ENCODE results near the gene MYOZ1.
"Not testable (repeated sequence)": the region's sequence is repeated elsewhere in the genome, so short reads cannot be mapped to it uniquely, and the experiment has no call there.

Gene MYOZ1, protein sequence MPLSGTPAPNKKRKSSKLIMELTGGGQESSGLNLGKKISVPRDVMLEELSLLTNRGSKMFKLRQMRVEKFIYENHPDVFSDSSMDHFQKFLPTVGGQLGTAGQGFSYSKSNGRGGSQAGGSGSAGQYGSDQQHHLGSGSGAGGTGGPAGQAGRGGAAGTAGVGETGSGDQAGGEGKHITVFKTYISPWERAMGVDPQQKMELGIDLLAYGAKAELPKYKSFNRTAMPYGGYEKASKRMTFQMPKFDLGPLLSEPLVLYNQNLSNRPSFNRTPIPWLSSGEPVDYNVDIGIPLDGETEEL

DNA sequence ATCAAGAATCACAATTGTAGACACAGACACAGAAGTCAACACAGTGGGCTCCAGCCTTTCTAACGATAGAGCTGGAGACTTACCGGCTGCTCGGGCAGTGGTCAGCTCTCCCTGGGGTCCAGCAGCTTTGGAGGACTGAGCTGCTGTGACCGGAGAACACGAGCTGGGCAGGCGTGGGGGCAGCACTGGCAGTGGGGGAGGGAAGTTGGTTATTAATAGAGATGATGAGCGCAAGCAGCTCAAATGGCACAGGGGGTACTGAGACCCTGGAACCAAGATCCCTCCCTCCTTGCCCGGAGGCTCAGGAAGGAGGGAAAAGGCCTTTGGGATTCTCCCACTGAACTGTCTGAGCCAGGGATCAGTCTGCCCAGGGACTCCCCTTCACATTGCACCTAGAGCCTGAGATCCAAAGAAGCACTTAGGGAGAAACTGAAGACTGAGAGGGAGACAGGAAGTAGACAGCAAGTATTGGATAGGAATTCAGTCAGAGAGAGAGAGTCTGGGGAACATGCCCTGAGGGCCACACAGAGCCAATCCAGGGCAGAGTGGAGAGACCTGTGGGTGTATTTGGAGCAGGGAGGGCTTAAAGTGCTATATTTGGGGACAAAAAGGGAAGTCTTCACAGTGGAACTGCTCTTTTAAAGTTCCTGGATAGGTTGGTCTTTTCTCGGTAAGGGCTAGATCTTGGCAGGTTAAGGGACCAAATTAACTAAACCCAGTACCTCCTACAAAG, at the start of gene MYOZ1:
Gene MYOZ1, minus strand, starts transcription at position 147 of the 733 bp plus-strand sequence. CDS start 1,457 bp downstream, outside the sequence.
- no peak for DNase-seq (ENCODE audit: low spot score)

DNA sequence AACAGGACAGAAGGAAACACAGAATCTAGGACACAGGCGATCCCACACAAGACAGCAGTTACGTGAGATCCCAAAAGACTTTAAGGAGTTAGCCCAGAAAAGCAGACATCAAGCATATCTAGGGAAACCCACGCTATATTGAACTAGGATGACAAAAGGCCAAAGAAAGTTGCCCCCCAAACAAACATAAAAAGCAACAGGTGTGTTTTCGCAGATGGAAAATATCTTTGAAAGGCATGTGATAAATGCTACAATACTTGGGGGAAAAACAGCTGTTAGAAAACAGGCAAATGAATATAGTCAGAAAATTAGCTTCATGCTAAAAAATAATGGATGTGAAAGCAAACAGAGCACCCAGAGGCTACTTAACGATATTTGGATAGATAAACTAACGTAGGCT, 49.5 kb upstream of the MYOZ1 start:
- DNase-seq (ENCODE audit: low spot score) = not testable (repeated sequence)

DNA sequence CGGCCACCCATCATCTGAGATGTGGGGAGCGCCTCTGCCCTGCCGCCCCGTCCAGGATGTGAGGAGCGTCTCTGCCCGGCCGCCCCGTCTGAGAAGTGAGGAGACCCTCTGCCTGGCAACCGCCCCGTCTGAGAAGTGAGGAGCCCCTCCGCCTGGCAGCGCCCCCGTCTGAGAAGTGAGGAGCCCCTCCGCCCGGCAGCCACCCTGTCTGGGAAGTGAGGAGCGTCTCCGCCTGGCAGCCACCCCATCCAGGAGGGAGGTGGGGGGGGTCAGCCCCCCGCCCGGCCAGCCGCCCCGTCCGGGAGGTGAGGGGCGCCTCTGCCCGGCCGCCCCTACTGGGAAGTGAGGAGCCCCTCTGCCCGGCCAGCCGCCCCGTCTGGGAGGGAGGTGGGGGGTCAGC, 48.3 kb upstream of the MYOZ1 start:
- DNase-seq (ENCODE audit: low spot score) = not testable (repeated sequence)

DNA sequence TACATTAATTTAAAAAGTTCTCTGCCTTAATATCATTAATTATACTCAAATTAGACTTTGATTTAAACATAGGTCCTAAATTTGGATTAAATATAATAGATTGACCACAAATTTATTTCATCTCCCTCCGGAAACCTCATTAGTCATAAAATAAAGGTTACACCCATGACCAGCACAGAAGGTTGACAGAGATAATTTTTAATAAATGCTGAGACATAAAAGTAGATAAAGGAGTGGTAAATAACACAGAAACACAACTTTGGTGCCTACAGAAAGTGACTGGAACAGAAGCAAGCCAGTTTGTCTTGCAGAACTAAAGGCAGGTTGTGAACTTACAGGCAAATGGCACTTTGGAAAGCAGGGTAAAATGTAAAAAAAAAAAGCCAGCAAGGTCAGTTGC, 46.4 kb upstream of the MYOZ1 start:
- not testable (repeated sequence) for DNase-seq (ENCODE audit: low spot score)

DNA sequence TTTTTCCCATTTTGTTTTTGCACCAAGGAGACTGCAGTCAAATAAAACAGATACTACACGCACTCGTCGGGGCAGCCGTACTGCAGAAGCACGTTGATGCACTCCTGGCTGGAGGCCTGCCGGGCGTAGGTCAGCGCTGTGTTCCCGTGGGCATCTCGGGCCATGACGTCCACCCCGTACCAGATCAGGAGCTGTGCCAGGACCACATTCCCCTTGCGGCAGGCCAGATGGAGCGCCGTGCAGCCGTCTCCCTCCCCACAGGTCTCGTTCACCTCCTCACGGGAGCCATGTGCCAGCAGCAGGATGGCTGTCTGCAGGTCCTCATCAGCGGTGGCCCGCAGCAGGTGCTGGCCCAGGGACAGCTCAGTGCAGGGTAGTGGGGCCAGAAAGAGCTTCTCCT, 33.3 kb upstream of the MYOZ1 start:
- DNase-seq (ENCODE audit: low spot score) = not testable (repeated sequence)

DNA sequence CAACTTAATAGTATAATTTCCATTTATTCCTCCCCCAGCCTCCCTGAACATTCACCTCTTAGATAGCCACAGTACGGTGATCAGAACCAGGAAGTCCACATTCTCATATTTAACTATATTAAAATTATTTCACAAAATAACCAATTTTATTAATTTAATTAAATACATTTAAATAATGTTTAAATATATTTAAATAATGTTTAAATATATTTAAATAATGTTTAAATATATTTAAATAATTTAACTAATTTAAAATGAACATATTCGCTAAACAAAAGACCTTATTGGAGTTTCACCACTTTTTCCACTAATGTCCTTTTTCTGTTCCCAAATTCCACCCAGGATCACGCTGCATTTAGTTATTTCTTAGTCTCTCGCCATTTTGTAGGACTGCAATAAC, 27.1 kb upstream of the MYOZ1 start:
- not testable (repeated sequence) for DNase-seq (ENCODE audit: low spot score)

DNA sequence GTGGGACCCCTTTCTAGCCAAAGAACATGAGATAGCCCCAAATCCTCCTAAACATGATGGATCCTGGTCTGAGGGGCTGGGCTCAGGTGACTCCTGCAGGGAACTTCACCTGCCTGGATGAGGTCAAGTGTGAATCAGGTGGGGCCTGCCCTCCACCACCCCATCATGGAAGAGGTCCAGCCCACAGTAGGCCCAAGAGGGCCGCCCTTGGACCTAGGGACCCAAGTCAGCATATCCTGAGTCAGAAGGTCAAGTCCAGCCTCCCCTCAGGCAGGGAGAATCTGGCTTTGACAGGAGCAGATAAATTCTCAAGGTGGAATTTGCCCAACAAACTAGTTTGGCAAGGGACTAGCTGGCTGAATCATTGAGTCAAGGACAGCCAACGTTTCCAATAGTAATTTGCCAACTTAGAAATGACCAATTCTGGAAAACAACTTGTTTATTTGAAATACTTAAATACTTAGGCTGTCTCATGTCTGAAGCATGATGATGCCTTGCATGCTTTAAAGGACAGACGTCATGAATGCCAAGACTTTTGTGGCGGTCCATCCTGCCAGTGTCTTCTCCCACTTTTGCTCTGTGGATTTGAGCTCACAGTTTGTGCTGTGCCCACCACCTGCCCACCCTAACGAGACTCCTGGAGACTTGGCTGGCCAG, 25.0 kb upstream of the MYOZ1 start:
- not testable (repeated sequence) for DNase-seq (ENCODE audit: low spot score)

DNA sequence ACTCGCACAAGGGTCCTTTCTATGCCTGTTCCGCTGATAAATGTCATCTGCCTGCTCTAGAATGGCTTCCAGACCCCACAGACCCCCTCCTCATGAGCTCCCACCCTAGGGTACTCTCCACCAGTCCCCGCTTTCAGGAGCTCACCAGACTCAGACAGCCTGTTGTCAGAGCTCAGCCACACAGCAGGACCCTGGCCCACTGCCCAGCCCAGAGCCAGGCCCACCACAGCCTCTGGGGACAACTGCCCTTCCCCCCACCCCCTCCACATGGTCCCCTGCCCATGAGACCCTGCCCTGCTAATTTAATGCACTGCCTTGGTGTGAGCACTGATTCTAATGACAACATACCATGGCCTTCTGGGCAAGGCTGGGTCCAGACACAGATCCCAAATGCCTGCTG, 24.3 kb upstream of the MYOZ1 start:
- DNase-seq (ENCODE audit: low spot score) = not testable (repeated sequence)

DNA sequence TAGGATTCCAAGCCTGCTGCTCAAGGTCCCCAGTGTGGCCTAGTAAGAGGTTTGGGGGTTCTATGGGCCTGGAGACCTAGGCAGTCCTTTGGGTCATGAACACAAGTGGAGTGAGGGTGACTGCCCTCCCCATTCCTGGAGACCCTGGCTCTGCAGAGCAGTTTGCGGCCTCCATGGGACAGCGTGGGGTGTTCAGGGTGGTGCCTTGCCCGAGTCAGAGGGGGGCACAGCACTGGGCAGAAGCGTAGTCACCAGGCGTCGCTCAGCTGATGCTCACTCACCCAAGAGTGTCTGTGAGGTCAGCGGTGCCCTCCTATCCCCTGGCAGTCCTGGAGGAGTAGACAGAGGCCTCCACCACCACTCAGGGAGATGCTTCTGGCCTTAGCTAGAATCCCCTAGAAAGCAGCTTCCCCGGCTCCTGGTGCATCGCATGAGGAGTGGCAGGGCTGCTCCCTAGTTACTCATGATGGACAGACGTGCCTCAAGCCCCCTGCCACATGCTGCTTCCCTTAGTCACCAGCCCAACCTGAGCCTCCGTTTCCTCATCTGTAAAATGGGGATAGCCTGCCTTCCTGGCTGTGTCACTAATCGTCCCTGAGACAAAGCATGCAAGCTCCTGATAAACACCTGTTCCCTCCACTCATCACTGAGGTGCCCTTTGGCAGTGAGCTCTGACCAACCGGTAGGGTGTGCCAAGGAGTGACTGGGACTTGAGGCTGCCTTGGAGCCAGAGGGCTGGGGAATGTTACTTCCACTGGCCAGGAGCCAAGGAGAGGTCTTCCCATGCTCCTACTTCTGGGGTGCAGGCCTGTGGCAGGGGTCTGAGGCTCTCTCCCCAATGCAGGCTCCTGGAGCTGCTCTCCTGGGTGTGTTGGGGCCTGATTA, 23.1 kb upstream of the MYOZ1 start:
- not testable (repeated sequence) for DNase-seq (ENCODE audit: low spot score)

DNA sequence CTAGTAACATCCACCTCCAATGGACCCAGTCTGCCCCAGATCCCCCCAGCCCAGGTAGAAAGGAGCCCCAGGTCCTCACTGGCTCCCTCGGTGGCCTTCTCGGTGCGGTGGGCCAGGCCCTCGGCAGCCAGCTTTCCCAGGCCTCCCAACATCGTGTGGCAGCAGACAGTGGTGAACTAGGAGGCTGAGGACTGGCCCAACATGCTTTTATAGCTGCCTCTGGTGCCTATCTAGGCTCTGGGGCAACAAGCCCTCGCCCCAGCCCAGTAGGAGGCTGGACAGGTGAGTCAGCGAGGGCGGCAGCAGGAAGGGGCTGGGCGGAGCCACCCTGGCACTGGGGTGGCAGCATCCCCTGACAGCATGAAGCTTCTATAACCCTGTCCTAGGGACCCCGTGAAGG, 22.3 kb upstream of the MYOZ1 start:
- not testable (repeated sequence) for DNase-seq (ENCODE audit: low spot score)

DNA sequence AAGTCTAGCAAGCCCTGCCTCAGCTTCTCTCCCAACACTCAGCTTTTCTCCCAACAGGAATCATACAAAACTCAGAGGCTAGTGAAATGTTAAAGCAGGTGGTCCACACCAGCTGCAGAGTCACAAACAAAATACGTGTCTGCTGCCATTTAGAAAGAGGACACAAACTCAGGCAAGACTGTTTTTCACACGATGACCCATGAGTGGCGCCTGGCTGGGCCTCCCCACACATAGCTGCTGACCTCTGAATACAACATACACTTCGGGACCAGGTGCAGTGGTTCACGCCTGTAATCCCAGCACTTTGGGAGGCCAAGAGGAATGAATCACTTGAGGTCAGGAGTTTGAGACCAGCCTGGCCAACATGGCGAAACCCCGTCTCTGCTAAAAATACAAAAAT, 21.4 kb upstream of the MYOZ1 start:
- DNase-seq (ENCODE audit: low spot score) = not testable (repeated sequence)

DNA sequence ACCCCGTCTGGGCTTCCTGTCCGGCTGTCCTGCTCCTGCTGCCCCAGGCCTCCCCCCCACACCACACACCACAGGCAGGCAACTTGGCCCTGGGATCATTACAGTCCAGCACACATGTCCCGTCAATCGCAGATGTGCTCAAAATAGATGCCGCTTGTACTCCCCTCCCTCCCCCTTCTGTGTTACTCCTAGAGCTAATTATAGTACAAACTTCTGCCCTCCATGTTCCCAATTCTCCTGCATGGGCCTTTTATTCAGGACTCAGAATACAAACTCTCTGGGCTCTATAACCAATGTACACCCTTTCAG, 14.7 kb upstream of the MYOZ1 start, which contains the start of gene SYNPO2L:
Gene SYNPO2L, minus strand, starts transcription at position 40 of the 309 bp plus-strand sequence. CDS start 107 bp downstream, outside the sequence.
- DNase-seq (ENCODE audit: low spot score) = no peak

DNA sequence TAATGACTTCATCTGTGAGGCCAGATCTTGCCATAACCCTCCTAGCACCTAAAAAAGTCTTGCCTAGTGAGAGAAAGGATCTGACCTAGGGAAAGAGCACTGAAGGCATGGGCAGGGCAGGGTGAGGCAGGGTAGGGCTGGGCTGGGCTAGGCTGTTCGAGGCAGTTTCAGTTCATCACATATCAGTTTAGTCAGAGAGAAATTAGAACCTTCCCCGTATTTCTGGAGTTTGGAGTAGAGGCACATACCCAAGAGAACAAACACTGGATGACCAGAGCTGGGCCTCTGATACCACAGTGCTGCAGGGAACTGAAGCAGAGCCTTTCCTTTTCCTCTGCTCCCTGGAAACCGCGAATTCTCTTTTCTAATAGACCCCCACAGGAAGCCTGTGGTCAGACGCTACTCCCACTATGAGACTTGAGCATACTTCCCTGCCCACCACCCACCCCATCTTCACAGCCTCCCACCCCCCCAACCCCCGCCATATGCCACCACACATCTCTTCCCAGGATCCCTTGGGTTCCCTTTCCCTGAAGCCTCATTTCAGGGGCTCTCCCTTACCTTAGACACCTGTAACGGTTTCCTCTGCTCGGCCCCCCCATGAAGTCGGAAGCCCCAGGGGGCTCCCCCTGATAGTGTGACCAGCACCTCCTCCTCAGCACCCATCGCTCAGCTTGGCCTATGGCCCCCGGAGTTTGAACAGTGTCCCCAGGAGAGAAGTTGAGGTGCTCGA, 14.1 kb upstream of the MYOZ1 start:
- DNase-seq (ENCODE audit: low spot score) = no peak

DNA sequence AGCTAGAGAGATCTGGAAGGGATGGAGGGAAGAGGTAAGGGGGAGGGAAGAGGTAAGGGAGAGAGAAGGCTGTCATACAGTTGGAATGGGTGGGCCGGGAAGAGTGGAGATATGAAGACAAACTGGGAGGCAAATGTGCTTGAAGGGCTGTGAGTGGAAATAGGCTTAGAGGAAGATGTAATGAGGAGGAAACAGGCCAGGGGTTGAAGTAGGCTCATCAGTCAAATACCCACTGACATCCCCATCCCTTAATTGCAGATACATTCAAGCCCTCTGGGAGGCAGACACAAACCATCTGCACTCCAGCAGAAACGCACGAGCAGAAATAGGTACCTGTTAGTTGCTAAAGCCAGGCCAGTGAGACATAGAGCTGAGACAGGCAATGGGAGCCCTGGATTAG, 12.4 kb upstream of the MYOZ1 start:
- DNase-seq (ENCODE audit: low spot score) = no peak

DNA sequence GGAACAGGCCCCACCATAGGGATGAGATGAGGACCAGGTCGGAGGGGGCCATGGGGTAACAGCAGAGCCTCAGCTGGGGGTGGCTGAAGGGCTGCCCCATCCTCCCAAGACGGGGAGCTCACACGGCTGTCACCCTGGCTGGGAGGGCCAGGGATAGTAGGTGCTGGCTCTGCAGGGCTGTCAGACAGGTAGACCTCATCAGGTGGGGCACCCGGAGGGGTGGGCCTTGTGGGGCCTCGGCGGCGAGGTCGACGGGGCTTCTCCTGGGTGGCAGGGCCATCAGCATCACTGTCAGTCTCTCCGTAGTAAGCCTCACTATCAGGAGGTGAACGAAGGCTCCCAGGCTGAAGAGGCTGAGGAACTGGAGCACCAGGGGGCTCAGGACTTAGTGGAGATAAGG, 11.9 kb upstream of the MYOZ1 start:
- DNase-seq (ENCODE audit: low spot score) = no peak

DNA sequence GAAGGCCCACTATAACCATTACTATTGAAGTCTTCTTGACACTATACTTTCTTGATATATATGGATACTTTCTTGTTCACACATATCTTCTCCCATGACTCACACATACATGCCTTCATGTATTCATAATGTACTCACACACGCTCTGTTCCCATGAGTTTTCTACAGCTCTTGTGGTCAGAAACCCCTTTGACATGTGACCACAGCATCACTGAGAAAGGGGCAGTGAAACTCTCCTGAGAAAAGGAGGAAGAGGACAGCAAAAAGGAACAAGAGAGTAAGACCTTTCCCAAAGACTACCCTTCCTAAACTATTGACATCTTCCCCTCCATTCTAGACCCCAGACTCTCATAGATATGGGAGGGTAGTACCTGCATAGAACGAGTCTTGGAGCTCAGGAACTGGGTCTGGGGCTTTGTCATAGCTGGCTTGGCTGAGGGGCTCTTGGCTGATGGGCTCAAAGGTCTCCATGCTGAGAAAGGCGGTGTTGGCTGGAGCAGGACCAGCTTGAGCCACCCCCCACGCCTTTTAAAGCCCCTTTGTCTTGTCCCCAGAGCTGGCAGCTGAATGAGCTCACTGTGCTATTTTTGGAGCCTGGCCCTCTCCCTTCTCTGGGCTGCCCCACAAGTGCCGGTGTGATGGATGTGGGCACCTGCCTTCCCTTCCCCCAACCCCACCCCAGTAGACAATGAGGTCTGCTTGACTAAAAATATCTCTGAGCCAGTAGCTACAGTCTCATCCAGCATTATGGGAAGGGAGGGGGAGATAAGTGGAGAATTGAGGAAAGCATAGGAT, 9.5 kb upstream of the MYOZ1 start:
- no peak for DNase-seq (ENCODE audit: low spot score)

DNA sequence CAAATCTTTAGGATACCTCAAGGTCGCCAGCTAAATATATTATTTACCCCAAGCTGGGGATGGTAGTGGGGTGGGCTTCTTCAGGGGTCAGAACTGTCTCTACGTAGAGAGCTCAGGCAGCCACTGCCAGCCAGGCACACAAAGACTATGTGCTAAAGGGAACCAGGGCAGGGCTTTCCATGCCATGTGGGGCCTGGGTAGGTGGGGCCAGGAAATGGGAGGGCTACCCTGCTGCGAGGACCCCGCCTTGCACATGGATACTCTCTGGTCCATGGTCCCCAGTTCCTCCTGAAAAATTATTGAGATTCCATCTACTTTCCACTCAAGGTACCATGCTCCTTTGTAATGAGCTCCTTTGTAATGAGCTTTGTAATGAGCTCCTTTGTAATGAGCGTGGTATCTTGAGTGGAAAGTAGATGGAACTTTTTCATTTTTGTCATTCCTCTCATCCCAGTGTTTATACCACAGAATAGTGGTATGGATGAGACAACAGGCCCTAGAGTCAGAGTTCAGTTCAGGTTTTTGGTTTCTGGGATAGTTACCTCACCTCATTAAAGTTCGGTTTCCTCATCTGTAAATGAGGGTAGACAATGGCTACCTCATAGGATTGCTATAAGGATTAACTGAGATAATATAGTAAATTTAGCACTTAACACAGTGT, 8.7 kb upstream of the MYOZ1 start:
- DNase-seq (ENCODE audit: low spot score) = no peak

DNA sequence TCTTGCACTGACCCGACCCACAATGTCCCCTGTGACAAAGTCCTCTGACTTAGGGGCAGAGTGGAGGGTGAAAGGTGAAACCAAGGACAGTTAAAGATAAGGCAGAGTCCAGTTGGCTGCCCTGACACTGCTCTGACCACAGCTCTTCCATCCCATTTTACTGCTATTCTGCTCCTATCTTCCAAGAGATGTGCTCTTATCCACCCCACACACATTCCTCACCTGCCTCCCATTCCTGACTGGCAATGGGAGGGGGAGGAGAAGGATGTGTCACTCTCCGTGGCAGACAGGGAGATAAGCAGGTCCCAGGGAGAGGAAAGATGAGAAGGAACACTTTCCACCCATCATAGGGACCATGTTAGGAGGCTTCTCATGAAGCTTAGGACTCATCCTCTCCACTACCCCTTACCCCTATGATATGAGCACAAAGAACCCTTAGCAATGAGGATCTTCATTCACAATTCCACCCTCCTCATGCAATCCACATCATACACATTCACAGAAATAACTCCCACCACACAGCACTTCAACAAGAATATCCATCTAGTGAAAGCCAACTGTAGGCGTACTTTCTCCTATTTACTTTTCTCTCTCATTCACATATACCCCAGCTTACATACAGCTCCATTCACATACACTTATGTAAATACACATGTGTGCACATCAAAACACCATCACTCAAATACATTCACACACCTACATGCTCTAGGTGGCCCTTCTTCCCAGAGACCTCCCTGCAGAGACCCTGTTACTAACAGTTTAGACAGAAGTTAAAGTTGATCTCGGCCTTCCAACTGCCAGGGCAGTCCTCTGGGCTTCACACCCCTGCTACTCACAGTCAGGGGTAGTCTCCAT, 7.9 kb upstream of the MYOZ1 start:
- no peak for DNase-seq (ENCODE audit: low spot score)
